HG03460 (cell line): ENCODE measurements around the gene DGCR2.
"Not testable (repeated sequence)": the region's sequence is repeated elsewhere in the genome, so short reads cannot be mapped to it uniquely, and the experiment has no call there.

Experiments
- ATAC-seq: cut with Tn5 transposase; IDR thresholded peaks from one replicate; pipeline ENCODE4 v1.9.1; 2021; ENCODE audit not compliant: unreplicated experiment

DGCR2 gene

GRCh38 chr22:18988958-18989357, 133.3 kb downstream of the DGCR2 start:
- ATAC-seq: no peak

GRCh38 chr22:18987765-18988164, 134.4 kb downstream of the DGCR2 start:
- ATAC-seq: no peak

GRCh38 chr22:18987114-18987513, 135.1 kb downstream of the DGCR2 start:
- not testable (repeated sequence) for ATAC-seq
